NCI-H2081 treated with DMSO at 0.1 percent for 48 hours (cell line): ENCODE measurements around the gene OR10G4.
"Not testable (repeated sequence)": the region's sequence is repeated elsewhere in the genome, so short reads cannot be mapped to it uniquely, and the experiment has no call there.

Source experiments
- DNase-seq: peaks from one replicate; lab custom pipeline; 2025; lab: John Stamatoyannopoulos, UW

Gene OR10G4

GRCh38 chr11:124012697-124013096 is at the start of gene OR10G4:
Gene OR10G4, plus strand, starts transcription at chr11:124012997. Its CDS starts 2,578 bp downstream, at chr11:124015575.
- no peak for DNase-seq

- DNase-seq: no peak
These were observed 39.0 kb upstream of the OR10G4 start for GRCh38 chr11:123973816-123974215.

GRCh38 chr11:123976770-123977560 is 35.8 kb upstream of the OR10G4 start:
- DNase-seq: no peak

GRCh38 chr11:123977731-123978347 is 35.0 kb upstream of the OR10G4 start, which contains the start of gene OR10S1:
Gene OR10S1, minus strand, starts transcription at chr11:123977781. Its CDS starts 117 bp downstream, at chr11:123977664.
- no peak for DNase-seq

GRCh38 chr11:123979311-123979710 is 33.5 kb upstream of the OR10G4 start:
- no peak for DNase-seq

GRCh38 chr11:123995119-123995518 is 17.7 kb upstream of the OR10G4 start, which contains the start of gene OR10G6:
Gene OR10G6, minus strand, starts transcription at chr11:123995161. Its CDS starts 0 bp downstream, at chr11:123995161.
- no peak for DNase-seq

GRCh38 chr11:124015837-124016236 is 3.0 kb downstream of the OR10G4 start:
- DNase-seq: not testable (repeated sequence)

GRCh38 chr11:124026498-124026897 is 13.7 kb downstream of the OR10G4 start, which contains the start of gene OR10G8:
Gene OR10G8, plus strand, starts transcription at chr11:124026798. Its CDS starts 2,825 bp downstream, at chr11:124029623.
- DNase-seq: no peak

GRCh38 chr11:124036666-124037065 is 23.9 kb downstream of the OR10G4 start:
- no peak for DNase-seq

GRCh38 chr11:124039557-124039956 is 26.8 kb downstream of the OR10G4 start:
- DNase-seq: no peak

GRCh38 chr11:124041254-124041653 is 28.5 kb downstream of the OR10G4 start, which contains the start of gene OR10G7:
Gene OR10G7, minus strand, starts transcription at chr11:124041325. Its CDS starts 2,324 bp downstream, at chr11:124039001.
- no peak for DNase-seq

- no peak for DNase-seq
These were observed 30.6 kb downstream of the OR10G4 start for GRCh38 chr11:124043420-124043819.

- no peak for DNase-seq
These were observed 38.0 kb downstream of the OR10G4 start for GRCh38 chr11:124050748-124051147.

- no peak for DNase-seq
These were observed 40.2 kb downstream of the OR10G4 start for GRCh38 chr11:124052966-124053365.
